HEK293T (cell line): ENCODE measurements around the gene STON2.

Experiments
- CTCF ChIA-PET: fragments of 350-600 bp; formaldehyde crosslinking; extraction: SDS; loops from one replicate; lab custom pipeline; 2021; ENCODE audit warnings: antibody characterized with exemption, inconsistent platforms; lab: Yijun Ruan, JAX
- POLR2A ChIA-PET: fragments of 350-600 bp; formaldehyde crosslinking; extraction: SDS; loops from one replicate; lab custom pipeline; 2020; ENCODE audit warnings: antibody characterized with exemption, inconsistent platforms; lab: Yijun Ruan, JAX
- DNase-seq: peaks from one replicate; pipeline ENCODE4 v3.0.0; 2012; ENCODE audit warnings: mixed read lengths; ENCODE audit errors: extremely low spot score
- ARNT ChIP-seq: fragments of 450-650 bp; IDR thresholded peaks from 2 replicates; pipeline ENCODE4 v1.6.1; 2017; ENCODE audit warnings: mild to moderate bottlenecking
- BHLHE40 ChIP-seq: fragments of 450-650 bp; IDR thresholded peaks from 2 replicates; pipeline ENCODE4 v1.6.1; 2016; ENCODE audit warnings: mild to moderate bottlenecking, moderate library complexity, borderline replicate concordance
- CTBP1 ChIP-seq: fragments of 450-650 bp; IDR thresholded peaks from 2 replicates; pipeline ENCODE4 v1.6.1; 2016; ENCODE audit warnings: borderline replicate concordance
- ELF4 ChIP-seq: fragments of 450-650 bp; IDR thresholded peaks from 2 replicates; pipeline ENCODE4 v1.6.1; 2017; ENCODE audit warnings: antibody characterized with exemption
- FOXA1 ChIP-seq: fragments of 450-650 bp; IDR thresholded peaks from 2 replicates; pipeline ENCODE4 v1.6.1; 2016; ENCODE audit warnings: mild to moderate bottlenecking
- FOXK2 ChIP-seq: fragments of 450-650 bp; IDR thresholded peaks from 2 replicates; pipeline ENCODE4 v1.6.1; 2016; ENCODE audit warnings: mild to moderate bottlenecking
- FOXM1 ChIP-seq: fragments of 450-650 bp; IDR thresholded peaks from 2 replicates; pipeline ENCODE4 v1.6.1; 2017; ENCODE audit warnings: mild to moderate bottlenecking, borderline replicate concordance
- HDGF ChIP-seq: fragments of 450-650 bp; IDR thresholded peaks from 2 replicates; pipeline ENCODE4 v1.6.1; 2017; ENCODE audit warnings: antibody characterized with exemption, borderline replicate concordance
- L3MBTL2 ChIP-seq: fragments of 450-650 bp; conservative IDR thresholded peaks from 2 replicates; pipeline ENCODE4 v1.6.1; 2016; ENCODE audit warnings: mild to moderate bottlenecking
- LEF1 ChIP-seq: fragments of 450-650 bp; IDR thresholded peaks from 2 replicates; pipeline ENCODE4 v1.6.1; 2017; ENCODE audit warnings: mild to moderate bottlenecking, borderline replicate concordance
- NFRKB ChIP-seq: fragments of 450-650 bp; IDR thresholded peaks from 2 replicates; pipeline ENCODE4 v1.6.1; 2016; ENCODE audit warnings: mild to moderate bottlenecking, moderate library complexity
- PKNOX1 ChIP-seq: fragments of 450-650 bp; IDR thresholded peaks from 2 replicates; pipeline ENCODE4 v1.6.1; 2016
- SP1 ChIP-seq: fragments of 450-650 bp; IDR thresholded peaks from 2 replicates; pipeline ENCODE4 v1.6.1; 2017
- SUZ12 ChIP-seq: fragments of 450-650 bp; IDR thresholded peaks from 2 replicates; pipeline ENCODE4 v1.6.1; 2016; ENCODE audit warnings: mild to moderate bottlenecking
- TARDBP ChIP-seq: fragments of 450-650 bp; IDR thresholded peaks from 2 replicates; pipeline ENCODE4 v1.6.1; 2016
- ZNF384 ChIP-seq: fragments of 450-650 bp; IDR thresholded peaks from 2 replicates; pipeline ENCODE4 v1.6.1; 2016

Gene STON2

DNA sequence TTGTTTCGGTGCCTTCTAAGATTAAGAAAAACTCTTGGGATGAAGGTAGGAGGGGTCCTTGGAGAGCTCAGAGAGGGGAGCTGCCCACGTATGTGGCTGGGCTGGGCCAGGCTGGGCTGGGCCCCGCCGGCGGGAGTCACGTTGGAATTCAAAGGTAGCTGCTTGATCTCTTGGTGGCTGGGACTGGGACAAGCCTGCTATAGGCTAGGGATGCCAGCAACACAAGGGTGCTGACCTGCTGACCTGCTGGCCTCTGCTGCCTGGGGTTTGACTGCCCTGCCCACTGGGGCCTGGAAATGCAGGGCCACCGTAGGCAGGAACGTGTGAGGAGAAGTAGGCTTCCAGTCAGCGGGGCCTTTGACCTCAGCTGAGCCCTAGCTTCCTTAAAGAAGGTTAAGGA lies 126.6 kb downstream of the STON2 start:
- TF ChIP-seq NFRKB (no peak), FOXA1 (no peak), L3MBTL2 (no peak), FOXM1 (no peak), ZNF384 (no peak), FOXK2 (no peak), CTBP1 (no peak), ELF4 (no peak)
- CTCF ChIA-PET: interaction anchor here (0.6 to 2.2 kb wide), 2 partner anchors 180 to 193 kb away, joined by 3 to 7 read pairs; no protein-coding TSS in a partner anchor
- POLR2A ChIA-PET: interaction anchor here (2.2 kb wide), 1 partner anchor 163 kb away, joined by 7 read pairs; no protein-coding TSS in a partner anchor
- no peak for DNase-seq

DNA sequence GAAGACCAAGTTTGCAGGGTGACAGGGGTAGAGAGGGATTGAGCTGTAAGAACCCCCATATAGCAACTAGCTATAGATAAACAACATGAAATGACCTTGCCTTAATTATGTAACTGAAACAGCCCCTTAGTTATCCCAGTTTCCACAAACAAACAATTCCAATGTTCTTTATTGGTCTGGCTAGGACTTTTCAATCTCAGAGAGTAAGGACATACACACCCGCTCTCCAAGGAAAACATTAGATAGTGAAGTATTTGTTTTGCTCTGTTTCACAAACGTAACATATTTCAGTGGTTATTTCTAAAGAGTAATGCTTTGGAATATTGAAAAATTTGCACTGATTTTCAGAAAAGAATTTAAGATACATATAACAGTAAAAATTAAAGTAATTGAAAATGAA lies 127.8 kb downstream of the STON2 start:
- no peak for TF ChIP-seq SUZ12
- no peak for TF ChIP-seq BHLHE40
- TF ChIP-seq FOXA1: no peak
- no peak for TF ChIP-seq FOXM1
- no peak for TF ChIP-seq CTBP1
- no peak for TF ChIP-seq TARDBP
- TF ChIP-seq FOXK2: no peak
- no peak for TF ChIP-seq ELF4
- no peak for TF ChIP-seq LEF1
- TF ChIP-seq SP1: no peak
- TF ChIP-seq NFRKB: no peak
- POLR2A ChIA-PET: interaction anchor here (2.2 kb wide), 1 partner anchor 164 kb away, joined by 7 read pairs; no protein-coding TSS in a partner anchor
- CTCF ChIA-PET: interaction anchor here (0.8 to 1.2 kb wide), 3 partner anchors 181 to 192 kb away, joined by 3 to 7 read pairs (median 3); no protein-coding TSS in a partner anchor
- DNase-seq: no peak

- no peak for DNase-seq
- ChIA-PET POLR2A (interaction anchor here (1.2 kb wide), 1 partner anchor 183 kb away, joined by 3 read pairs; no protein-coding TSS in a partner anchor), CTCF (interaction anchor here (0.6 to 2.8 kb wide), 11 partner anchors 9 to 195 kb away, joined by 3 to 31 read pairs (median 4); no protein-coding TSS in a partner anchor)
- TF ChIP-seq ELF4 (no peak), FOXA1 (no peak), FOXK2 (no peak), LEF1 (no peak), SUZ12 (no peak), ZNF384 (no peak), BHLHE40 (no peak)
Measured at GRCh38 chr14:81269979-81270375, 130.1 kb downstream of the STON2 start.

DNA sequence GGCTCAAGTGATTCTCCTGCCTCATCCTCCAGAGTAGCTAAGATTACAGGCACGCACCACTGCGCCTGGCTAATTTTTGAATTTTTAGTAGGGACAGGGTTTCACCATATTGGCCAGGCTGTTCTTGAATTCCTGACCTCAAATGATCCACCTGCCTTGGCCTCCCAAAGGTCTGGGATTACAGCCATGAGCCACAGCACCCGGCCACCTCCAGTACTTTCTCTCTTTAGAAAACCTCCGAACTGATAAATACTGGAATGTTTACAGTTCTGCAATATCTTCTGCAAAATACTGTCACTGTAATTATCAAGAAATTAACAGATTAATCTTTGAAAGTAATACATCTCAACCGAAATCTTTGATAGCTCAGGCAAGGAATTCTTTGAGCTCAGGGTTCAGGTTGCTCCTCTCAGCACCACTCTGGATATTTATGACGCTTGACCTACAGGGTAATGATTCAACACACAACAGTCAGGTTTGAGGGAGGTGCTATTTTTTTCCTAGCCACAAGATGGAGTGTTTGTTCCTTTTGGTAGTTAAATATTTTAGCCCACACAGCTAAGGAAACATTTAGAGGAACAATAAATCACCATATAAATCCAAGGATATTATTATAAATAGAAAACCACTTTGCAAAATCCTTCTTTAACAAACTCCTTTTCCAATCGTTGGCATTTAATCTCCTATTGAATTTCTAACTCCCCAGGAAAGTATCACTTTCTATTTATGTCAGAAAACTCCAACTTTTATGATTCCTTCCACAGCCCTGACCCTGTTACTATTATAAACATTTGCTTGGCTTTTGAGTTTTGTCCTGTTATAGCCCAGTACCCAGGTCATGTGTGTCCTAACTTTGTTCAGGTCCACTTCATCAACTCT lies 130.8 kb downstream of the STON2 start:
- CTCF ChIA-PET: interaction anchor here (0.6 to 2.8 kb wide), 12 partner anchors 9 to 195 kb away, joined by 3 to 31 read pairs (median 4); no protein-coding TSS in a partner anchor
- peak; percentile 68 for DNase-seq
- POLR2A ChIA-PET: interaction anchor here (1.0 to 1.2 kb wide), 2 partner anchors 99 to 184 kb away, joined by 3 read pairs; no protein-coding TSS in a partner anchor
- TF ChIP-seq PKNOX1 (peak; percentile 56), TARDBP (no peak)

- no peak for DNase-seq
- TF ChIP-seq SP1 (no peak), ARNT (no peak), NFRKB (no peak), FOXK2 (no peak), BHLHE40 (no peak), FOXA1 (no peak), HDGF (no peak), L3MBTL2 (no peak), SUZ12 (no peak), TARDBP (no peak), FOXM1 (no peak), PKNOX1 (no peak)
- POLR2A ChIA-PET: no interaction called here
- CTCF ChIA-PET: interaction anchor here (2.8 kb wide), 1 partner anchor 185 kb away, joined by 31 read pairs; no protein-coding TSS in a partner anchor
Measured at GRCh38 chr14:81268016-81268416, 132.1 kb downstream of the STON2 start.

DNA sequence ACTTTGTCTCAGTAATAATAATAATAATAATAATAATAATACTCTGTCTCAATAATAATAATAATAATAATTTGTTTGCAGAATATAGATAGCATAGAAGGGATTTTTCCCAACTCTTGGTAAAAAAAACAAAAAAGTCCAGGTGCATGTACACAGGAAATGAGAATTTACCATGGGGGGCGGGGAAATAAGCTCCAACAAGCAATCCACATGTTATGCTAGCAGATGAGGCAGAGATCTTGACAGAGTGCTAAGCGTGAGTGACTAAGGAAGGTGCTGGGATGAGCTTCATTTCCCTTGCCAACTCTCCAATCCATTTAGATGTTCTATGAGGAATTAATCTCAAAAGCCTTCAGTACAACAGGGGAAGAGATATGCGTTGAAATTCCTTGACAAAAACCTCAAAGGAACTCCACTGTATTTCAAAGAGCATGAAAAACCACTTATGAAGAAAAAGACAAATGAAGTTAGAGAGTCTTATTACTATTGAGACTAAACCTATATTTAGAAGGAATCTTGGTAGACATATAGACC lies 134.4 kb downstream of the STON2 start:
- no peak for DNase-seq
- CTCF ChIA-PET: interaction anchor here (0.5 to 0.6 kb wide), 2 partner anchors 187 to 190 kb away, joined by 3 to 6 read pairs; no protein-coding TSS in a partner anchor
- POLR2A ChIA-PET: no interaction called here
- no peak for TF ChIP-seq ELF4
- no peak for TF ChIP-seq LEF1
- no peak for TF ChIP-seq ARNT
- TF ChIP-seq TARDBP: no peak
- TF ChIP-seq BHLHE40: no peak
- TF ChIP-seq FOXK2: no peak

DNA sequence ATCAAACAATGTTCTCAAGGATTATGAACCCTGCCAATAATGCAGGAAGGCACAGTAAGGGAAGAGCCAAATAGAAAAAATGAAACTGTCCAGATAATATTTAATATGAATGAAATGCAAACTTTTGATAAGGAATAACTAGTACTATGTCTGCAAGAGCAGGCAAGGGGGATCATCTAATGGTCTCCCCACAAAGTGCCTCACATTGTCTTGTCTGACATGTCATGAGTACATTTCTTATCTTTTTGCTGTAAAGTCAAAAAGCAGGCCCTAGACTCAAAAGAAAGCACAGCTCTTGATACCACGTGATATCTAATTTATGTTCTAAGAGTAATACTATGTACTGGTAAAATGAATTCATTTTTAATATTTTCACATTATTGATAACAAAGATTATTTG lies 135.5 kb downstream of the STON2 start:
- no peak for DNase-seq
- POLR2A ChIA-PET: no interaction called here
- TF ChIP-seq ZNF384: no peak
- TF ChIP-seq HDGF: no peak
- TF ChIP-seq PKNOX1: no peak
- TF ChIP-seq LEF1: no peak
- no peak for TF ChIP-seq TARDBP
- CTCF ChIA-PET: interaction anchor here (0.6 to 0.7 kb wide), 2 partner anchors 245 to 1498 kb away, joined by 5 to 11 read pairs; no protein-coding TSS in a partner anchor
